NCI-H69 (cell line): ENCODE results near the gene TMEM38A.
"Not testable (repeated sequence)": the region's sequence is repeated elsewhere in the genome, so short reads cannot be mapped to it uniquely, and the experiment has no call there.

Experiments used
- DNase-seq: peaks from one replicate; lab custom pipeline; 2025; lab: John Stamatoyannopoulos, UW

TMEM38A gene

DNA sequence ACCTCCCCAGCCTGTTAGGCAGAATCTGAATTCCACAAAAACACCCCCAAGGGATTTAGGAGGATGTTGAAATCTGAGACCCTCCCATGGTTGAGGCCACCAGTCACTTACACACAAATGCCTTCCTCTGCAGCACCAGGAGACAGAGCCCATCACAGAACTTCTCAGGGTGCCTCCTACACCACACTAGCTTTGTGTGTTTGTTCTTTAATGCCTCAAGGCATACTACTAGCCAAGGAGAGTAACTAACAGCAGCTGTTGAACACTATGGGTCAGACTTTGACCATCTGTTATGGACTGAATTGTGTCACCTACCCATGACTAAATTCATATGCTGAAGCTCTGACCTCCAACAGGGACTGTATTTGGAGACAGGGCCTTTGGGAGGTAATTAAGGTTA, 23.4 kb upstream of the TMEM38A start:
- peak; percentile 93 for DNase-seq

DNA sequence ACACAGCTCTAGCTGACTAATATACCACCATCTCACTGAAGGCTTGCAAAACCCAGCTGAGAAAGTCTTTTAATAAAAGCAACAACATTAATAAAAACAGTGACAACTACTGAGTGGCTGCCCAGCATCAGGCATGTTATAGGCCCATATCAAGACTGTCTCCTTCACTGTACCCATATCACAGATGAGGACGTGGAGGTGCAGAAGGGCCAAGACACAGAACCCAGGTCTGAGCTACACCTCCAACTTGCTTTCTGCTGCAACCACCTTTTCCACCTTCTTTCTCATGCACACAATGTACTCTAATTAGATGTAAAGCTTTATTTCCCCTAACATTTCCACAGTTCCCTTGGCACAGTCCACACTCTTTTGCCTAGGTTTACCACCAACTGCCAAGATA, 22.3 kb upstream of the TMEM38A start:
- no peak for DNase-seq

DNA sequence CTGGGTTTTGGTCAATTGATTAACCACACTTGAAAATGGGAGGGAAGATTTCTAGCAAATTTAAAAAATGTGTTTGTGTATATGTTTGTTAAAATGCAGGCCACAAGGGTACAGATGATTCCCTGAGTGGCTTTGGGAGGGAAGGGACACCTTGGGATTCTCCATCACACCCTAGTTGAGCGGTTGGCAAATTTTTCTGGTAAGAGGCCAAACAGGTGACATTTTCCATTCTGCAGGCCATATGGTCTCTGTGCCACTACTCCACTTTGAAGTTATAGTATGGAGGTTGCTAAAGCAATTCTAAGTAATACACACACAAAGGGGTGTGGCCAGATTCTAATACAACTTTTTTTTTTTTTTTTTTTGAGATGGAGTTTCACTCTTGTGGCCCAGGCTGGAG, 20.0 kb upstream of the TMEM38A start:
- DNase-seq = no peak

DNA sequence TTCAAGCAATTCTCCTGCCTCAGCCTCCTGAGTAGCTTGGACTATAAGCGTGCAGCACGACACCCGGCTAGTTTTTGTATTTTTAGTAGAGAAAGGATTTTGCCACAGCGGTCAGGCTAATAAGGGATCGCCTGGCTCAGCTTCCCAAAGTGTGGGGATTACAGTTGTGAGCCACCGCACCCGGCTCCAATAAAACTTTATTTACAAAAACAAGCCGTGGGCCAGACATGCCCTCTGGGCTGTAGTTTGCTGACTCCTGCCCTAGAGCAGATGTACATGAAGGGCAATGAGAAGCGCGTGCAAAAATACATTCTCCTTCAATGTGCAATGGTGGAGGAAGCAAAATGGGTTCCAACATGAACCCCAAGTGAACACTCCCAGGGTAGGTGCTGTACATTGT, 19.2 kb upstream of the TMEM38A start:
- no peak for DNase-seq

DNA sequence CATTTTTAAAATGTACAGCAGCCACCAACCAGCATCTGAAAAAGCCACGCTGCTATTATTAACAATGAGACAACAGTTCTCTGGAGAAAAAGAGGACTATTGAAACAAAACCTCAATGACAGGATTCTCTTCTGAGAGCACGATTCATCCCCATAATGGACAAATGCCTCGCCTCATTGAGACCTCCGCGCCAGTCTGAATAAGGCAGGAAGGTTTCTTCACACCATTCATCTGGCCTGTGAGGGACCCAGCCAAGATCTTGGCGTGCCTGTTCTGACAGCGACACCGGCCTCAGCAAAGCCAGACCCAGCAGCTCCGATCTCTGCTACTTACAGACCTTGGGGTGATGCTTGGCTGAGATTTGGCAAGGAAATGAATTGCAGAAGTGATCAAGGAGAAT, 15.8 kb upstream of the TMEM38A start:
- DNase-seq = no peak

DNA sequence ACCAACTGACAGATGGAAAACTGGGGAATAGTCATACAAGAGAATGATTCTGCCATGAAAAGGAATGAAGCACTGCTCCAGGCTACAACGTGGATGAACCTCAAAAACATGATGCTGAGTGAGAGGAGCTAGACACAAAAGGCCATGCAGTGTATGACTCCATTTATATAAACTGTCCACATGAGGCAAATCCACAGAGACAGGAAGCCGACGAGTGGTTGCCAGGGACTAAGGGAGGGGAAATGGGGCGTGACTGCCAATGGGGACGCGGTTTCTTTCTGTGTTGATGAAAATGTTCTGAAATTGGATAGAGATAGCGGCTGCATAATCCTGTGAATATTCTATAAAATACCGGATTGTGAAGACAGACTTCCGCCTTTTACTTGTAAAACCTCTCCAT, 11.2 kb upstream of the TMEM38A start:
- DNase-seq = peak; percentile 72

DNA sequence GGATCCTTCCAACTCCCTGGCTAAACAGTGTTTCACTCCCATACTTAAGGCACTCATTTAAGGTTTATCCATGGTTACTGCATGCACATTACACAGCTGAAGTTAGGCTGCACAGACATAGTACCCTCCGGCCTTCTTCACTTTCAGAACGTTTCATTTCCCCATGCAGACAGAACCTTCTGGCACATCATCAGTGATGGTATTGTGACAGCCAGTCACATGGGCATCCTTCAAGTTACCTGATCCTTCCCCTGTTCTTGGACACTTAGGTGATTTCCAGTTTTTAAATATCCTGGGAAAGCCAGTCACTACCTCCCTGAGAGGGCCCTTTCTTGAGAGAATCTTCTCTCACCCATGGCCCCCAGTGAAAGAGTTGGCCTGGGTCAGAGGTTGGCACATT, 10.1 kb upstream of the TMEM38A start:
- no peak for DNase-seq

DNA sequence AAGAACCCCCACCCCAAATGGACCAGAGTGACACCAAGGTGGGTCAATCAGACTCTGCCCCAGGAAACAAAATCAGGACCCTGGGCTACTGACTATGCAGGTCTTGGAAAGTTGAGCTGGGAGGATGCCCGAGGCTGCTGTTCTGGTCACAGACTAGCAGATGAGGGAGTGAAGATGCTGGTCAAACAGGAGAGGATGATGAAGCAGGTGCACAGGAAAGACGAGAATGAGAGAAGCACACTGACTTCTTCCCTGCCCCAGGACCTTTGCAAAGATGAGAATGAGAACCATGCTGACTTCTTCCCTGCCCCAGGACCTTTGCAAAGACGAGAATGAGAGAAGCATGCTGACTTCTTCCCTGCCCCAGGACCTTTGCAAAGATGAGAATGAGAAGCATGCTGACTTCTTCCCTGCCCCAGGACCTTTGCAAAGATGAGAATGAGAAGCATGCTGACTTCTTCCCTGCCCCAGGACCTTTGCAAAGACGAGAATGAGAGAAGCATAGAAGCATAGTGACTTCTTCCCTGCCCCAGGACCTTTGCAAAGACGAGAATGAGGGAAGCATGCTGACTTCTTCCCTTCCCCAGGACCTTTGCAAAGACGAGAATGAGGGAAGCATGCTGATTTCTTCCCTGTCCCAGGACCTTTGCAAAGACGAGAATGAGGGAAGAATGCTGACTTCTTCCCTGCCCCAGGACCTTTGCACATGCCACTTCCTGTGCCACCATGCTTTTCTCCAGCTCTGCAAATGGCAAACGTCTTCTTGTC, 9.3 kb upstream of the TMEM38A start:
- not testable (repeated sequence) for DNase-seq

DNA sequence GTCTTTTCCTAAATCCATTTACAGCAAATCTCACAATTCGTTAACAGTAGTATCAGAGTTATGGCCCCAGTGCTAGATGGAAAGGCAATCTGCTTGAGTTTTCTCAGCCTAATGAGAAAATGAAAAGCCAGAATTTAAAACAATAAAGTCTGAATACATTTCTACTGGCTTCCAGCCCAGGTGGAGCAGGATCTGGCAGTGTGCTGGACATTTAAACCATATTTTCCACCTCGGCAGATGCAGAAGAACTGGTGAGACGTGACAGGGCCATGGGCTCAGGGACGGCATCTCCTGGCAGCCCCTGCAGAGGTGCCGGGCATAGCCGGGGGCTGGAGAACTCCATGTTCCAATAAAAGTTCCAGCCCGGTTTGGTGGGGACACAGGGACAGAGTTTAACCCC, 8.1 kb upstream of the TMEM38A start:
- no peak for DNase-seq

DNA sequence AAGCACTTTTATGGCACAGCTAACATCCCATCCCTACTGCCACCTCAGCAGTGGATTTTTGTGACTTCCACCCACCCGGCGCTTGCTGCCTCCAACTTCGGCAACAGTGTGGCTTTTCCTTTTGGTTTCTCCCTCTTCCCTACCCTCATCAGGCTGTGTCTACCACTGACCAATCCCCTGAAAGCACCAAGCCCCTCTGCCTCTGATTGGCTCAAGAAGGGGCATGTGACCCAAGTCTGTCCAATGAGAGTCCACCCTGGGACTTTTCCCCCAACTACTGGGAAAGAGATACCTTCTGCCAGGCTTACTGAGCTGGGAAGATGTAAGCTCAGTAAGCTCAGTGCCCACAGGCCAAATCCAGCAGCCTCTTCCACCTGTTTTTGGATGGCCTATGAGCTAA, 6.8 kb upstream of the TMEM38A start:
- peak; percentile 28 for DNase-seq

DNA sequence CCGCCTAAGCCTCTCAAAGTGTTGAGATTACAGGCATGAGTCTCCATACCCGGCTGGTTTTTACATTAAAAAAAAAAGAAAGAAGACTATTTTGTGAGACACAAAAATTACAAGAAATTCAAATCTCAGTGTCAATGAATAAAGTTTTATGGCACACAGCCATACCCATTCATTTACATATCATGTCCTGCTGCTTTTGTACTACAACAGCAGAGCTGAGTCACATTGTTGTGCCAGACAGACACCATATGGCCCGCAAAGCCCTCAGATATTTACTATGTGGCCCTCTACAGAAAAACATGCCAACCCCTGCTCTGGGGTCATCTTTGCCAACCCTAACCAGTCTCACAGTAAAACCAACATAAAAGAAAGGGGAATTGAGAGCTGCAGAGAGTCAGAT, 6.3 kb upstream of the TMEM38A start:
- peak; percentile 78 for DNase-seq

DNA sequence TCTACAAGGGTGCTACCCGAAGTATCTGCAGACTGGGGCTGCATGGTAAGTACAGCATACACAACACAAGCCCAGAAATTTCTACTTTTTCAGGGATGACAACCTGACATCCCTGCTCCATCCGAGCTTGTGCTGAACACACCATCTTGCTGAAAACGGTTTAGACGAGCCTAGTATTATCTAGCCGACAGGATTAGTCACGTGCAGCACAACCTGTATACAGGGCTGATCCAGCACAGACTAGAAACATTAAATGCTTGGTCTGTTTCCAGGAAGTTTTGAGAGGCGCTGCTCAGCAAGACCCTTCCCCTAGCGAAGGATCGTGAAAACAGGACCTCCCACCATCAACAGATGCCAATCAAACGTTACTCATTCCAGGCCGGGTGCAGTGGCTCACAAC, 5.2 kb upstream of the TMEM38A start:
- DNase-seq = no peak

DNA sequence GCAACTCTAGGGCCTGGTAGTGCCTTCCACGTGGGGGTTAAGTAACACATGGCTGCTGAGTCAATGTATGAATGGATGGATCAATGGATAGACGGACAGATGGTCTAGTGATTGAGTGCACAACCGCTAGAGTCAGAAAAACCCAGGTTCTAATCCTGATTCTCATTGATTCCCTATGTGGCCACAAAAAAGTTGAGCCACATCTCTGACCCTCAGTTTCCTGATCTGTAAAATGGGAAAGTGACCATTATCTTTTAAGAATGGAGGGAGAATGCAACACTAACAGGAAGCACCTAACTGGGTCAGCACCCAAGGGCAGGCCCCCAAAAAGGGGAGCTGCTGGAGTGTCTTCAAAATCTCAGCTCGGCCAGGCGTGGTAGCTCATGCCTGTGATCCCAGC, 3.6 kb upstream of the TMEM38A start:
- no peak for DNase-seq

DNA sequence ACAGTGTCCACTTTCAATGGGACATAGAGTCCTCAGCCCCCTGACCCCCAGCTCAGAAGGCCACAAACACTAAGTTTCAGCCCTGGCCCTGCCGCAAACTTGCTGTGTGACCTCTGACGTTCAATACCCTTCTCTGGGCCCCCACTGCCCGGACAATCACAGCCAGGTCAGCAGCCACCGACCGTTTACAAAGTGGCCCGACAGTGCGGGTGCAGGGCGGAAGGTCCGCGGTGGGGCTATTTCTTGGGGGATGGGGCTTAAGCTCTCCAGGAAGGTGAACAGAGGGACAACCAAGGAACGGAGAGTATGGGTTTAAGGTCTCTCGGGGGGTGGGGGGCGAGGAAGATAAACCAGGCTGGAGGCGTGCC, 1.5 kb upstream of the TMEM38A start:
- no peak for DNase-seq

DNA sequence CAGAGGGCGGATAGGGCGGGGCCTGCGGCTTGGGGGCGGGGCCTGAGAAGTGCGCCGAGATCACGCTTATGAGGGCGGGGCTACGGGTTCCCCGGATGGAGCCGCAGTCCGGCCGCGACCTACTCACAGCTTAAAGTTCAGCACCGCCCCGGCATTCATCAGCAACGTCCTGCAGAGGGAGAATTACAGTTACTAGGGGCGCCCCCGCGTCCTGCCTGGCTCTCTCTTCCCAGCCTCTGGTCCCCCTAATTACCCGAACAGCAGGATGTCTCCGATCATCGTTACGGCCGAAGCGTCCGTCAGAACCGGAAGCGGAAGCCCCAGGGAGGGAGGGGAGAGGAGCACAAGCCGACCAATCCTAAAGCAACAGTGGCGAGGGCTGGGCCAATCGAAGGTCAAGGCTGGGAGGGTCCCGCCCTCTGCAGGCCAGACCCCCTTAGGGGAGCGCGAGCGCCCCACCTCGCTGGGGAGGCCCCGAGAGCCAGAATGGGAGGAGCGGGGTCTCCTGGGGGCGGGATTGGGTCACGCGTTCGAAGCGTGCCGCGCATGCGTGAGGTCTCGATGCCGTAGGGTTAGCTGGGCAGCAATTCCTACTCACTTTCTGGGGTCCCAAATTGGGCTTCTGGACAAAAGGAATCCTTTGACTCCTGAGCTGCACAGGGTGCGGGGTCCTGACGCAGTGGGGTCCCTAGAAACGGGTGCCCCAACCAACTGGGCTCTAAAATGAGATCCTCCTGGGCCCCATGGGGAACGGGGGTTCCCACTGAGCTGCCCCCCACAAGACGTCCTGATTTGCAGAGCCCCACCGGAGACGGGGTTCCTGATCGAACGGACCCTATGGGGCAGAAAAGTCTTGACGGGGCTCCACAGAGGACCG, 869 bp upstream of the TMEM38A start, which contains the start of gene SMIM7:
SMIM7 (minus strand) TSS at position 313 of the 877 bp plus-strand sequence; CDS start at position 279, 34 bp downstream.
- DNase-seq = peak; percentile 99

DNA sequence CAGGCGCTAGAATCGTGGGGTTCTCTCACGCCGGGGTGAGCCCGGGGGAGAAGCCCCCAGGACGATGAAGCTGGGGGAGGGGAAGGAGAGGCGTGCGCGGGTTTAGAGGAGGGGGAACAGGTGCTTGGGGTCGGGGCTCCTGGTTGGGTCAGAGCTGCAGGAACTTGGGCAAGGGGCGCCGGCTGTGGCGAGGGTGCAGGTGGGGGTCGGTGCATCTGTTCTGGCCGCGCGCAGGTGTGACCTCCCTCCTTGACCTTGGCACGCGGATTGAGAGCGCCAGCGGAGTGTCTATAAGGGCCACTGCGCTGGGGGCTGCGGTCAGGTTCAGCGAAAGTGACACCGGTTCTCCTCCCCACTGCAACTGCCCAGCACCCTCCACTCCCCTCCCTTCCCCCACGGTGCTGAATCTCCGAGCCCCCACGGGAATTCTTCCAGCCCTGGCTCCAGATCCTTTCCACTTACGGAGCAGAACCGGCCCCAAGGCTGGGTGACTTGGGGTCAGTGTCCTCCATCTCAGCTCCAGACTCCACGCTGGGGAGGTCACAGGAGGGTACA, 618 bp downstream of the TMEM38A start:
- peak; percentile 59 for DNase-seq

DNA sequence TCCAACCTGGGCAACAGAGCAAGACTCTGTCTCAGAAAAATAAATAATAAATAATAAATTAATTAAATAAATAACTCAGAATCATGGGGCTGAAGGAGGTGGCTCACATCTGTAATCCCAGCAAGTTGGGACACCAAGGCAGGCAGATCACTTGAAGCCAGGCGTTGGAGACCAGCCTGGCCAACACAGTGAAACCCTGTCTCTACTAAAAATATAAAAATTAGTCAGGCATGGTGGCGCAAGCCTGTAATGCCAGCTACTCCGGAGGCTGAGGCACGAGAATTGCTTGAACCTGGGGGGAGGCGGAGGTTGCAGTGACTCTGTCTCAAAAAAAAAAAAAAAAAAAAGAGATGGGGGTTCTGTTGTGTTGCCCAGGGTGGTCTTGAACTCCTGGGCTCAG, 7.2 kb downstream of the TMEM38A start:
- DNase-seq = no peak

DNA sequence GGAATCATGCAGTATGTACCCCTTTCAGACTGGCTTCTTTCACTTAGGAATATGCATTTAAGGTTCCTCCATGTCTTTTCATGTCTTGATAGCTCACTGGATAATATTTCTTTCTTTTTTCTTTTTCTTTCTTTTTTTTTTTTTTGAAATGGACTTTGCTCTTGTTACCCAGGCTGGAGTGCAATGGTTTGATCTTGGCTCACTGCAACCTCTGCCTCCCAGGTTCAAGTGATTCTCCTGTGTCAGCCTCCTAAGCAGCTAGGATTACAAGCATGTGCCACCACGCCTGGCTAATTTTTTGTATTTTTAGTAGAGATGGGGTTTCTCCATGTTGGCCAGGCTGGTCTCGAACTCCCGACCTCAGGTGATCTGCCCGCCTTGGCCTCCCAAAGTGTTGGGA, 7.8 kb downstream of the TMEM38A start:
- not testable (repeated sequence) for DNase-seq

DNA sequence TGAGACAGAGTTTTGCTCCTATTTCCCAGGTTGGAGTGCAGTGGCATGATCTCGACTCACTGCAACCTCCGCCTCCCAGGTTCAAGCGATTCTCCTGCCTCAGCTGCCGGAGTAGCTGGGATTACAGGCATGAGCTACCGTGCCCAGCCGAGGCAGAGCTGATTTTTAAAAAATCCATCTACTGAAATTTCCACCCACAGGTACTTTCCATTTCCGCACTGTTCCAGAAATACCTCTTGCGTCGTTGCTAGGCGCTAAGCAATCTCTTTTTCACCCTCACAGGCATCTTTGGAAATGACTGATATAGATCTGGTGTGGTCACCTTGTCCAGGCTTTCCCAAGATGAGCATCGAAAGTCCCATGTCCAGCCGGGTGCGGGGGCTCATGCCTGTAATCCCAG, 9.4 kb downstream of the TMEM38A start:
- no peak for DNase-seq

DNA sequence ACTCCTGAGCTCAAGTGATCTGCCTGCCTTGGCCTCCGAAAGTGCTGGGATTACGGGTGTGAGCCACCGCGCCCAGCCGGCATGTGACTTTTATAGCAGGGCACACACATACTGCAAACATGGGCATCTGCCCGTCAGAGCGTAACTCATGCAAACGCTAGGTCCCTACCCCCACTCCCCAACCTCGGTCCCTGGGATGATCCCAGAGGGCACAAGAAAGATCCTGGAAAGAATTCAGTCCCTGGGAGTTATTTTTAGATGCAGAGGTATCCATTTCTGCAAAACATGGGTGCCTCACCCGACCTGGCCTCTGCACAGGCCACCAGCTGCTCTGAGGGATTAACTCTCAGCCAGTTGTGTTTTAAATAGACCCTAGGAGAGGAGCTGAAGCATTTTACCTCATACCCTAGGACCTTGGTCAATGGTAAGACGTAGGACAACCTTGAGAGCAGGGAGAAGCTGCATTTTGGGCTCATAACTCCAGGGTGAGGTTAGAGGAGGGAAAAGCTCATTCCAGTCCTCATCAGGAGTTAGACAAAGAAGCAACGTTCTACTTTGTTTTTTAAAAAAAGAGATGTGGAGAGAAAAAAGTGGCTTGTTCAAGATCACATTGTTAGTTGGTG, 10.8 kb downstream of the TMEM38A start:
- DNase-seq = no peak

DNA sequence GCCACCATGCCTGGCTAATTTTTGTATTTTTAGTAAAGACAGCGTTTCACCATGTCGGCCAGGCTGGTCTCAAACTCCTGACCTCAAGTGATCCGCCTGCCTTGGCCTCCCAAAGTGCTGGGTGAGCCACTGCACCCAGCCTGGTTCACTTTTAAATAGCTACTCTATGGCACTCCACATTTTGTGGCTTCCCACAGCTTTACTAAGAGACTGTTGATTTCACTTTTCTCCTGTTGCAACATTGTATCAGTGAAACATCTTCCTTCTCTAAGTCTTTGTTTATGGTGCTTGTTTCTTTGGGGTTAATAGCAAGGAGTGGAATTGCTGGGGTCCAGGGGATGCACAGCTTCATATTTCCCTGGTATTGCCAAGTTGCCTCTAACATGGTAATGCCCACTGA, 12.3 kb downstream of the TMEM38A start:
- no peak for DNase-seq

DNA sequence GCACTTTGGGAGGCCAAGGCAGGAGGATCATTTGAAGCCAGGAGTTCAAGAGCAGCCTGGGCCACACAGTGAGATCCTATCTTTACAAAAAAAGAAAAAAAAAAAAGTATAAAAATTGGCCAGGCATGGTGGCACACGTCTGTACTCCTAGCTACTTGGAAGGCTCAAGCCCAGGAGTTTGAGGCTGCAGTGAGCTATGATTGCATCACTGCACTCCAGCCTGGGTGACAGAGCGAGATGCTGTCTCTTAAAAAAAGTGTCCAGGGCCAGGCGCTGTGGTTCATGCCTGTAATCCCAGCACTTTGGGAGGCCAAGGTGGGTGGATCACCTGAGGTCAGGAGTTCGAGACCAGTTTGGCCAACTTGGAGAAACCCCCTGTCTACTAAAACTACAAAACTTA, 12.9 kb downstream of the TMEM38A start:
- DNase-seq = not testable (repeated sequence)
